K562 (cell line): ENCODE measurements around the gene TLCD5. TPM values are rescaled to one million over a fixed set of nuclear protein-coding genes. Genes with fewer than 3 reads are reported as not detected.

Experiments
- ATAC-seq: fragments of 200-7000 bp; cut with Tn5 transposase; 3 replicates; pipeline ENCODE4 v1.9.1; 2020; ENCODE audit warnings: moderate library complexity
- BruUV-seq: library from RNA; stranded (reverse); fragments of 400-500 nt; replicated peaks from 2 replicates; lab custom pipeline; 2021; lab: Mats Ljungman, UMichigan
- CTCF ChIA-PET: fragments of 300-600 bp; formaldehyde crosslinking; extraction: SDS; loops from one replicate; lab custom pipeline; 2021; ENCODE audit warnings: low intra/inter-chr PET ratio; lab: Yijun Ruan, JAX
- POLR2A ChIA-PET: fragments of 300-600, 350-650 bp; sonication (Branson Sonifier 250); formaldehyde crosslinking; extraction: SDS; loops from one replicate; lab custom pipeline; 2021; ENCODE audit warnings: antibody characterized with exemption, inconsistent platforms; lab: Yijun Ruan, JAX
- DNase-seq, 4 experiments: peaks; one replicate each; pipeline versions ENCODE4 v3.0.0 to v3.0.0-alpha.2; 2011 to 2018; ENCODE audit warnings: low spot score in 3 of 4, mixed read lengths in 3 of 4; ENCODE audit errors: extremely low read depth in 1 of 4
- FAIRE-seq: peaks from 2 replicates; lab custom pipeline; 2011; peaks lifted over from hg19 to GRCh38; lab: Jason Lieb, UNC
- H2AFZ ChIP-seq: 2 replicates; pipeline ENCODE4 v1.6.0; 2011; ENCODE audit warnings: low read depth, low read length, control low read depth, inconsistent platforms
- H3K27ac ChIP-seq: fragments of 200-600 bp; 3 replicates; pipeline ENCODE4 v1.8.0; 2011; ENCODE audit warnings: low read depth, mild to moderate bottlenecking, control low read depth, inconsistent platforms, low read length, moderate library complexity, mixed read lengths; ENCODE audit errors: extremely low read depth
- H3K27me3 ChIP-seq, 2 experiments: fragments of 300-600 bp in 1 of 2; 2 replicates in 1 of 2; 3 replicates in 1 of 2; pipeline versions ENCODE4 v1.6.0 to v1.8.0; 2011; ENCODE audit warnings: inconsistent platforms in 2 of 2, low read length in 2 of 2, mild to moderate bottlenecking in 1 of 2, mixed read lengths in 1 of 2, moderate library complexity in 1 of 2; ENCODE audit not compliant: control insufficient read depth in 2 of 2, insufficient read depth in 2 of 2
- H3K36me3 ChIP-seq: fragments of 300-600 bp; 3 replicates; pipeline ENCODE4 v1.8.0; 2011; ENCODE audit warnings: mild to moderate bottlenecking, low read length, inconsistent platforms; ENCODE audit not compliant: control insufficient read depth, insufficient read depth
- H3K4me1 ChIP-seq, 2 experiments: fragments of 200-600 bp in 1 of 2; replicated peaks in 1 of 2; 2 replicates in 1 of 2; 3 replicates in 1 of 2; pipeline versions ENCODE4 v1.5.1 to v1.8.0; 2011; ENCODE audit warnings: inconsistent platforms in 2 of 2, low read length in 2 of 2, mild to moderate bottlenecking in 1 of 2, mixed read lengths in 1 of 2, moderate library complexity in 1 of 2; ENCODE audit not compliant: control insufficient read depth in 2 of 2, insufficient read depth in 2 of 2
- H3K4me2 ChIP-seq: 2 replicates; pipeline ENCODE4 v1.6.1; 2011; ENCODE audit warnings: low read length, control low read depth, inconsistent platforms, mixed read lengths; ENCODE audit not compliant: insufficient read depth
- H3K4me3 ChIP-seq: fragments of 200-600 bp; sonication (generic), shearing (Covaris generic); 2 replicates; pipeline ENCODE4 v1.5.1; 2016; ENCODE audit warnings: control low read depth, inconsistent platforms
- H3K79me2 ChIP-seq: fragments of 200-600 bp; 3 replicates; pipeline ENCODE4 v1.8.0; 2011; ENCODE audit warnings: low read length, inconsistent platforms; ENCODE audit not compliant: control insufficient read depth, insufficient read depth
- H3K9ac ChIP-seq, 2 experiments: 2 replicates each; pipeline versions ENCODE4 v1.6.0 to v1.6.1; 2011; ENCODE audit warnings: low read depth in 2 of 2, low read length in 2 of 2, control low read depth in 1 of 2, inconsistent platforms in 1 of 2, mild to moderate bottlenecking in 1 of 2, mixed read lengths in 1 of 2; ENCODE audit not compliant: insufficient read depth in 1 of 2
- H3K9me1 ChIP-seq: one replicate; pipeline ENCODE4 v1.6.0; 2011; ENCODE audit warnings: inconsistent platforms, mild to moderate bottlenecking, low read length, moderate library complexity; ENCODE audit not compliant: control insufficient read depth, insufficient read depth
- H3K9me3 ChIP-seq: replicated peaks from 2 replicates; pipeline ENCODE4 v1.5.1; 2011; ENCODE audit warnings: low read depth, low read length, inconsistent platforms; ENCODE audit not compliant: control insufficient read depth, insufficient read depth
- H4K20me1 ChIP-seq: replicated peaks from 2 replicates; pipeline ENCODE4 v1.6.1; 2011; ENCODE audit warnings: low read length, inconsistent platforms, mixed read lengths; ENCODE audit not compliant: control insufficient read depth, insufficient read depth
- ARID1B ChIP-seq: fragments of 450-650 bp; IDR thresholded peaks from 2 replicates; pipeline ENCODE4 v1.6.1; 2016; ENCODE audit warnings: antibody characterized with exemption, mild to moderate bottlenecking, inconsistent platforms
- ATF3 ChIP-seq, 2 experiments: fragments of 450-650 bp in 1 of 2; sonication (generic) in 1 of 2; formaldehyde crosslinking in 1 of 2; IDR thresholded peaks in 1 of 2; conservative IDR thresholded peaks in 1 of 2; 2 replicates each; pipeline versions ENCODE4 v1.6.1 to v1.8.1; 2016 to 2023; ENCODE audit warnings: mild to moderate bottlenecking in 2 of 2, moderate library complexity in 2 of 2, inconsistent platforms in 1 of 2, missing genetic modification reagents in 1 of 2
- BACH1 ChIP-seq: fragments of 200-800 bp; sonication (Bioruptor generic); IDR thresholded peaks from 2 replicates; pipeline ENCODE4 v1.6.1; 2016; ENCODE audit warnings: missing genetic modification characterization, missing compliant biosample characterization
- C11orf30 ChIP-seq: fragments of 450-650 bp; IDR thresholded peaks from 2 replicates; pipeline ENCODE4 v1.6.1; 2016; ENCODE audit warnings: low read depth, mild to moderate bottlenecking
- CC2D1A ChIP-seq: fragments of 450-650 bp; IDR thresholded peaks from 2 replicates; pipeline ENCODE4 v1.6.1; 2017; ENCODE audit warnings: mild to moderate bottlenecking
- CREB5 ChIP-seq: fragments of 250-450 bp; sonication (Bioruptor Pico); IDR thresholded peaks from 2 replicates; pipeline ENCODE4 v1.5.0; 2020; ENCODE audit warnings: mild to moderate bottlenecking
- FOSL1 ChIP-seq: fragments of 200-800 bp; sonication (Bioruptor generic); conservative IDR thresholded peaks from 2 replicates; pipeline ENCODE4 v1.6.1; 2016; ENCODE audit warnings: missing genetic modification characterization, missing compliant biosample characterization
- FOXA1 ChIP-seq: fragments of 450-650 bp; IDR thresholded peaks from 2 replicates; pipeline ENCODE4 v1.6.1; 2016; ENCODE audit warnings: mild to moderate bottlenecking, borderline replicate concordance
- FOXJ2 ChIP-seq: fragments of 200-800 bp; sonication (Bioruptor generic); IDR thresholded peaks from 2 replicates; pipeline ENCODE4 v1.6.1; 2016; ENCODE audit warnings: missing genetic modification characterization, missing compliant biosample characterization
- JUND ChIP-seq, 2 experiments: IDR thresholded peaks; 2 replicates in 1 of 2; 3 replicates in 1 of 2; pipeline ENCODE4 v1.6.1; 2011; ENCODE audit warnings: borderline replicate concordance in 2 of 2, low read depth in 2 of 2, low read length in 2 of 2, improper control_type of control experiment in 1 of 2, missing biosample characterization in 1 of 2, missing genetic modification characterization in 1 of 2, missing genetic modification reagents in 1 of 2
- KHSRP ChIP-seq: fragments of 450-650 bp; IDR thresholded peaks from 2 replicates; pipeline ENCODE4 v1.6.1; 2017
- MAFG ChIP-seq: fragments of 450-650 bp; conservative IDR thresholded peaks from 2 replicates; pipeline ENCODE4 v1.6.1; 2016; ENCODE audit warnings: missing genetic modification characterization, missing compliant biosample characterization
- MCM3 ChIP-seq: fragments of 450-650 bp; IDR thresholded peaks from 2 replicates; pipeline ENCODE4 v1.6.1; 2016
- MLX ChIP-seq, 2 experiments: fragments of 450-650 bp in 1 of 2; sonication (generic) in 1 of 2; formaldehyde crosslinking; conservative IDR thresholded peaks; 2 replicates each; pipeline versions ENCODE4 v1.4.0 to v1.8.1; 2020 to 2022; ENCODE audit warnings: mild to moderate bottlenecking in 1 of 2, missing genetic modification reagents in 1 of 2
- NFIC ChIP-seq: fragments of 450-650 bp; IDR thresholded peaks from 2 replicates; pipeline ENCODE4 v1.6.1; 2017; ENCODE audit warnings: mild to moderate bottlenecking, inconsistent platforms
- PHTF2 ChIP-seq: fragments of 250-450 bp; sonication (Bioruptor Pico); IDR thresholded peaks from 2 replicates; pipeline ENCODE4 v1.5.0; 2021; ENCODE audit warnings: mild to moderate bottlenecking
- RNF2 ChIP-seq: sonication (generic); IDR thresholded peaks from 2 replicates; pipeline ENCODE4 v1.6.1; 2016
- TCFL5 ChIP-seq: fragments of 250-450 bp; sonication (Bioruptor Pico); conservative IDR thresholded peaks from 2 replicates; pipeline ENCODE4 v1.6.1; 2021; ENCODE audit warnings: mild to moderate bottlenecking, moderate library complexity, matching md5 sums
- ZNF316 ChIP-seq: fragments of 450-650 bp; IDR thresholded peaks from 2 replicates; pipeline ENCODE4 v1.6.1; 2016
- WGBS: fragments of 100-300 bp; shearing (Covaris generic); methylation state at CpG from one replicate; pipeline ENCODE4 v1.1.6; 2016; ENCODE audit warnings: low coverage, mixed read lengths; ENCODE audit not compliant: insufficient coverage; ENCODE audit errors: missing lambda C conversion rate; 5-methylcytosine and 5-hydroxymethylcytosine counted together
- in situ Hi-C: fragments of 300-500 bp; cut with MboI; formaldehyde crosslinking; loops from 4 replicates; pipeline ENCODE4 v1.15.0; 2018; ENCODE audit warnings: inconsistent platforms, mixed read lengths
- intact Hi-C: fragments of 100-400 bp; cut with micrococcal nuclease; formaldehyde crosslinking; loops from 2 replicates; pipeline ENCODE4 v1.14.2; 2022
- polyA plus RNA-seq, 8 experiments: library from polyadenylated mRNA; depleted of rRNA in 4 of 8; stranded (reverse) in 5 of 8; unstranded in 3 of 8; fragments of >200 nt; fragmentation: Nextera tagmentation in 2 of 8; fragmentation: Illumina TruSeq in 1 of 8; extraction: Ambion mirVana in 2 of 8; extraction: Trizol in 1 of 8; gene quantifications; 2 replicates each; pipeline versions ENCODE4 v1.2.1 to v1.2.3, GENCODE V29; 2011 to 2014; ENCODE audit warnings: inconsistent platforms in 1 of 8, missing spikeins in 1 of 8
- total RNA-seq, 7 experiments: library from RNA; depleted of rRNA in 6 of 7; stranded (reverse); fragments of >200 nt in 6 of 7; fragmentation: Illumina TruSeq in 2 of 7; extraction: Trizol in 2 of 7; gene quantifications; 2 replicates each; pipeline versions ENCODE4 v1.2.1 to v1.2.3, GENCODE V29; 2011 to 2021; ENCODE audit warnings: low replicate concordance in 1 of 7

TLCD5 gene
- total and polyA plus RNA-seq, 9 of the 15 experiments (the other 6 are each of a cell fraction or from before 2014, with no cell fraction given): 0.94 to 5.1 (median 1.6) TPM

- ChIA-PET CTCF (interaction anchor here (0.7 kb wide), 1 partner anchor 64 kb away, joined by 3 read pairs; no protein-coding TSS in a partner anchor), POLR2A (interaction anchor here (1.3 to 2.9 kb wide), 2 partner anchors 8 to 73 kb away, joined by 3 to 17 read pairs; no protein-coding TSS in a partner anchor)
- no peaks in the 10 kb centered on the region for H3K9me1 ChIP-seq
- peaks cover 19% of the 10 kb centered on the region; the same call in 1 of the 2 replicates for H4K20me1 ChIP-seq
- H3K36me3 ChIP-seq: no peaks in the 10 kb centered on the region
- peak; percentile 19; the same call in 1 of the 2 replicates for TF ChIP-seq FOSL1
- no peak for TF ChIP-seq MCM3
- no peak for TF ChIP-seq KHSRP
- TF ChIP-seq FOXA1: no peak
- TF ChIP-seq NFIC: no peak
- TF ChIP-seq TCFL5: no peak
- TF ChIP-seq BACH1: peak; percentile 40; the same call in 1 of the 2 replicates
- TF ChIP-seq CC2D1A: no peak
- peak; percentile 52; the same call in 1 of the 2 replicates for TF ChIP-seq C11orf30
- TF ChIP-seq MAFG (tag): 0 out of 2 replicates have a peak, but pooled peaks have one; percentile 14
- no peak for TF ChIP-seq RNF2
- peak; percentile 82 for TF ChIP-seq ATF3 (IDR thresholded peaks at IDR 0.05)
- TF ChIP-seq ATF3 (CRISPR knock-in tag; conservative IDR thresholded peaks at IDR 0.05): no peak
- TF ChIP-seq ARID1B: 0 out of 2 replicates have a peak, but pooled peaks have one; percentile 4
- TF ChIP-seq ZNF316: peak; percentile 78
- TF ChIP-seq PHTF2 (CRISPR knock-in tag): no peak
- TF ChIP-seq FOXJ2 (tag): no peak
- peak; percentile 53; the same call in 1 of the 2 replicates for TF ChIP-seq JUND (IDR thresholded peaks at IDR 0.05; ENCODE audit: borderline replicate concordance, low read depth, low read length)
- no peak; the same call in 2 of the 3 replicates for TF ChIP-seq JUND (tag; IDR thresholded peaks at IDR 0.05; ENCODE audit: borderline replicate concordance, low read depth, low read length)
- no peak for TF ChIP-seq MLX (CRISPR knock-in tag; conservative IDR thresholded peaks at IDR 0.05)
- no peak for TF ChIP-seq CREB5 (CRISPR knock-in tag)
- H2AFZ ChIP-seq: no peak overlapping the region
- H3K9ac ChIP-seq: peak overlapping the region in 1 of 2 experiments; percentile 62; a peak in 2 of 4 replicates
- peak overlapping the region; percentile 84 for H3K27ac ChIP-seq
- BruUV-seq: no TSS peak
- H3K79me2 ChIP-seq: peaks cover 91% of the 10 kb centered on the region
- ATAC-seq: no peak
- in situ Hi-C loops (no loop called here), intact Hi-C loops (no loop called here)
- peak overlapping the region; percentile 70 for H3K4me2 ChIP-seq
- peaks cover 17 to 42% of the 10 kb centered on the region in 2 experiments; a peak in 4 of 5 replicates for H3K4me1 ChIP-seq
- no peak for DNase-seq
- H3K4me3 ChIP-seq: peak overlapping the region; percentile 72; the same call in 1 of the 2 replicates
- H3K27me3 ChIP-seq: no peaks in the 10 kb centered on the region
- FAIRE-seq: no peak
- H3K9me3 ChIP-seq: no peaks in the 10 kb centered on the region
- WGBS: 0% methylated on average over 2 of the region's 2 CpGs
These were observed 15.4 kb downstream of the TLCD5 start for GRCh38 chr11:120340529-120340928.
